HTR-8/SVneo (cell line): ENCODE results near the gene BIN1.

Experiments used
- DNase-seq: peaks from one replicate; pipeline ENCODE4 v3.0.0; 2011; ENCODE audit warnings: low spot score, mixed read lengths; ENCODE audit not compliant: insufficient read length
- FAIRE-seq: peaks from 2 replicates; lab custom pipeline; 2011; peaks lifted over from hg19 to GRCh38; lab: Jason Lieb, UNC

The BIN1 gene

DNA sequence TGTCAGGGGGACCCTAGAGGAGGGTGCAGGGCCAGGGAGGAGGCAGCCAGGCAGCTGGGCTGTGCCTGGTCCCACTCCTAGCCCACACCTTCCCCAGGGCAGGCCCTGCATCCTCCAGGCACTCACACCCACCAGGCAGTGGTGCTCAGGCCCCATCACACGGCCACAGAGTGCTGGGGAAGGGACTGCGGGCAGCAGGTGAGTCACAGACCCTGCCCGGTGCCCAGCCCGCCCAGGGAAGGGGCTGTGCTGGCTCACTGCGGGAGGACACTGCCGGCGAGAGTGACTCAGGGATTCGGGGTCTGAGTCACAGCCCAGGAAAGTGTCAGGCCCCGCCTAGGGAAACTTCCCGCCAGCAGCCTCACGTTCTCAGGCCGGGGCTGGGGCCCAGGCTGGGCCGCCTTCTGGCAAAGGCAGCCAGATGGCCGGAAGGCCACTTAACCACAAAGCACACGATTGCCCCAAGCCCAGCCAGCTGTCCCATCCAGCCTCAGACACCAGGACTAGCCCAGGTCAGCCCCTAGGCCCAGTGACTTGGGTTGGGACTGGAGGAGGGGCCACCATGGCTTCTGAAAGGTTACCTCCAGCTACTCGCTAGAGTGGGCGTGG is 42.2 kb downstream of the BIN1 start:
- DNase-seq = peak; percentile 99
- FAIRE-seq = peak; percentile 100

DNA sequence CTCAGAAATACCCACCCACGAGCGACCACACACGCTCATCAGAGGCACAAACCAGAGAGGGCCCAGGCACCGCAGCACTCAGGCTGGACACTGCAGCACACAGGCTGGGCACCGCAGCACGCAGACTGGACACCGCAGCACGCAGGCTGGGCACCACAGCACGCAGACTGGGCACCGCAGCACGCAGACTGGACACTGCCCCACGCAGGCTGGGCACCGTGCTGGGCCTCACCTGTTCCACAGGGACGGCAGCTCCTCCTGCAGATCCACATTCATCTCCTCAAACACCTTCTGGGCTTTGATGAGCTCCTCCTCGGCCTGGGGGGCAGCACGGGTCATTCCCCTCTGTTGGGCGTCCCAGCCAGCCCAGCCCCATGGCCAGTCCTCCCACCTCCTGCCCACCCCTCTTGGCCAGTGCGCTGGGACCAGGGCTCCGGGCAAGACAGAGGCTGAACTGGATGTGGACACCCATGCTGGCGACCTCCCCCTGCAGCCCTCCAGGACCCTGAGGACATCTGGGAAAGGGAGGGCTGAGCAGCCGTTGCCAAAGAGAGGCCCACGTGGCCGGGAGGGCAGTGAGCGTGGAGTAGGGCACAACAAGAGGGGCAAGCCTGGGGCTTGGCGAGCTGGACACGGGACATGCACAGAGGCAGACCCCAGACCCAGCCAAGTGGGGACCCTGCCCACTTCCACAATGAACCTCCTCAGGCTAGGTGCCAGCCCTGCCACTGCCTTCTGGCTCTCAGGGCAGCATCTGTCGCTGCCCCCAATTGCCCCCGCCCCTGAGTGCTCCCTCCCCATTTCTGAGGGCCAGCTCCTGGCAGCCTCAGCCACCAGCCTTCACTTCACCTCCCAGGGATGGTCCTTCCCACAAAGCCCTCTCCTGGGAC is 43.0 kb downstream of the BIN1 start:
- FAIRE-seq = no peak
- DNase-seq = no peak

DNA sequence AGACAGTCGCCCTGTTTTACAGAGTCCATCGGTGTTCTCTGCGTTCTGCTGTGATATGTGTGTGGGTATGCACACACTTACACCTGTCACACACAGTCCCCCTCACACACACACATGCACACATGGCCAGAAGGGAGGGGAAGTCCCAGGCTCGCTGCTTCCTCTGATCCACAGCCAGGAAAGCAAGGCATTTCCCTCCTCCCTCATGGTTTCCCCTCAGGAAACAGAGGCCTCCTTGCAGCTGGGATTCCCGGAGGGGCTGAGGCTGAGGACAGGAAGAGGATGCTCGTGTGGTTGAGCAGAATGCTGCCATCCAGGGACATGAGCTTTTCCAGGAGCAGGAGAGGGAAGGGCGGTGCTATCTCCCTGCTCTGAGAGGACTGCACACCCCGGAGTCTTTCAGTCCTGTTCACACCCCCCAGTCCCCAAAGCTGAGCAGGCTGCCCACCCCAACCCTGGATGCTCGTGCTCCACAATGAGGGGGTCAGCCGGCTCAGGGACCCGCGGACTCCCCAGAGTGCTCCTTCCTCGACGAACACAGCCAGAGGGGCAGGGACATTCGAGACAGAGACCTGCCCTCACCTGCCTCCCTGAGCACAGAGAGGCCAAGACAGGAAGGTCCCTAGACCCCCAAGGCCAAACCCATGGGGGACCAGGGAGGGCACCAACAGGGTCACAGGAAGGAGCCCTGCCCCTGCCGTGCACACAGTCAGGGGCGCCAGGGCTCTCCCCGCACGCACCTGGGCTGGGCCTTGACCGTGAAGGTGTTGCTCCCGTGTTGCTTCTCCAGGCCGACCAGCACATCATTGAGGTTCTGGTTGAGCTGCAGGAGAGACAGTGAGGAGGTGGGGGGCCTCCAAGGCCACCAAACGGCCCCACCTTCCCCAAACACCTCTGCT is 45.3 kb downstream of the BIN1 start:
- FAIRE-seq (no peak), DNase-seq (no peak)

DNA sequence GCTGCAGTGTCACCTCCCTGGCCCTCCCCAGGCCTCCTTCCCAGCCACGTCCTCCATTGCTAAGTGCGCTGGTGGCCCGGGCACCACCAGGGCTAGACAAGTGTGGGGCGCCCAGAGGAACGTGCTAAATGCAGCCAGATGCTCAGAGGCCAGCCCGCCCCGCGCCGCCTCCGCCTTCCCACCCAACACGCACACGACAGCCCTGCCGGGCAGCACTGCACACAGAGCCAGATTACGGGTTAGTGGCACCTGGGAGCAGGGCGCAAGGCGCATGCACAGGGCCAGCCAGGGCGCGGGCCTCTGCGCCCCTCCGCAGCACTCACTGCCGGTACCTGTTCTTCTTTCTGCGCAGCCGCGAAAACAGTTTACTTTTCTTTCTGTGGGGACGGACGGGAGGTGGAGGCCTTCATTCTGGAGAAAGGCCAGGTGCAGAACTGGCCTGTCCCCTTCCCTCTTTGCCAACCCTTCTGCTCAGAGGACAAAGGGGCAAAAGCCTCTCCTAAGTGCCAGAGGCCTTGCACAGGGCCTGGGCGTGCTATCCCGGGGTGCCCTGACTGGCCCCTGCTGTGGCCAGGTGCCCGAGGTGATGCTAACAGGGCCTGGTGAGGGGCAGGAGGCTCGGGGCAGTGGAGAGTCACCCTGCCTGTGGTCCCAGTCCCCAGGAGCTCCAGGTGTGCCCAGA is 46.5 kb downstream of the BIN1 start:
- FAIRE-seq (no peak), DNase-seq (no peak)

DNA sequence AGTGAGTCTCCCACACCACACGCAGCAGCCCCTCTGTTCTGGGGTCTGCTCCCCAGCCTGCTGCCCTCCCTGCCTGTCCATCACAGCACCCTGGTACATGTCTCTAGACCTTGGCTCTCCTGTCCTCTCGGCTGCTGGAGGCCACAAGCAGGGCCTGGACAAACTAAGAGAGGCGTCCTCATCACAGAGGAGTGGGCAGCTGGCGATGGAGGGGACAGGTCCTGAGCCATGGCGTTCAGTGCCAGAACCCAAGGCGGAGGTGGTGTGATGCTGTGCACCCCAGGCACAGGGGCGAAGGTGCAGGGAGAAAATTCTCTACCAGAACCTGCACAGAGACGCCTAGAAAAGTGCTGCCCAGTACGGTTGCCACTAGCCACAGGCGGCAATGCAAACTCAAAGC is 47.4 kb downstream of the BIN1 start:
- no peak for DNase-seq
- no peak for FAIRE-seq

DNA sequence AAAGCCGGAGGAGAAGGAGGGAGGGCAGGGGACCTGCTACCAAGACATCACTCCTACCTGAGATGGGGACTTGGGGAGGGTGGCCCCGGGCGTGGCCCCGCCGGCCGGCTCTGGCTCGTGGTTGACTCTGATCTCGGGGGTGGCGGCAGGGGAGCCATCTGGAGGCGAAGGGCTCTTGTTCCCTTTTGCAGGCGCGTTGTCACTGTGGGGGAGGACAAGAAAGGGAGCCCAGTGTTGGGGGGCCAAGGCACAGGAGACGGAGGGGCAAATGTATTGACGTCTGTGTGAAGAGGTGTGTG is 48.1 kb downstream of the BIN1 start:
- no peak for FAIRE-seq
- no peak for DNase-seq

DNA sequence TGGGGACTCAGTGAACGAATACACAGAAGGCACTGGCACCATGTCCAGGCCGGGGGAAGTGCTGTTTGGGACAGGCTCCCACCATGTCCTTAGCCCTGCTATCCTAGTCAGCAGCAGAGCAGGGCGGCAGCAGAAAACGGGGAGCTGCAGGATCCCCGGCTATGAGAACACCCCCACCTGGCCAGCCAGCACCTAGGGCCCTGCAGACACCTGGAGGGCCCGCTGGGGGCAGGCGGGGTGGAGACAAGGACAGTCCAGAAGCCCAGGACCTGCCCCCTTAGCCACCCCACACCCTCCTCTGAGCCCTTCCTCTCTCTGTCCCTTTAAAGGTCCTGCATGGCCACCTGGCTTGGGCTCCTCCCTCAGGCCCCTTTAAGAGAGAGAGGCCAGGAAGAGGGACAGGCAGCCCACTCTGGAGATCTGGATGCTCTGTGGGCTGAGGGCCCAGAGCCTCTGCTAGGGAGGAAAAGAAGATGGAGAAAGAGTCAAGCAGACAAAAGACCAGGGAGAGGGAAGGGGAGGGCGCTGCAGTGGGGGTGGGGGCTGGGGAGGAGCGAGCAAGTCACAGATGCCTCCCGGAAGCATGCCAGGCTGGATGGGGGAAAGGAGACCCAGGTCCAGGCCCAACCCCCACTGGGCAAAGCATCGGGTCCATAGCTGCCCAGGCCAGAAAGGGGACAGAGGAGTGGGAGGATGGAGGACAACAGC is 48.6 kb downstream of the BIN1 start:
- no peak for FAIRE-seq
- no peak for DNase-seq

DNA sequence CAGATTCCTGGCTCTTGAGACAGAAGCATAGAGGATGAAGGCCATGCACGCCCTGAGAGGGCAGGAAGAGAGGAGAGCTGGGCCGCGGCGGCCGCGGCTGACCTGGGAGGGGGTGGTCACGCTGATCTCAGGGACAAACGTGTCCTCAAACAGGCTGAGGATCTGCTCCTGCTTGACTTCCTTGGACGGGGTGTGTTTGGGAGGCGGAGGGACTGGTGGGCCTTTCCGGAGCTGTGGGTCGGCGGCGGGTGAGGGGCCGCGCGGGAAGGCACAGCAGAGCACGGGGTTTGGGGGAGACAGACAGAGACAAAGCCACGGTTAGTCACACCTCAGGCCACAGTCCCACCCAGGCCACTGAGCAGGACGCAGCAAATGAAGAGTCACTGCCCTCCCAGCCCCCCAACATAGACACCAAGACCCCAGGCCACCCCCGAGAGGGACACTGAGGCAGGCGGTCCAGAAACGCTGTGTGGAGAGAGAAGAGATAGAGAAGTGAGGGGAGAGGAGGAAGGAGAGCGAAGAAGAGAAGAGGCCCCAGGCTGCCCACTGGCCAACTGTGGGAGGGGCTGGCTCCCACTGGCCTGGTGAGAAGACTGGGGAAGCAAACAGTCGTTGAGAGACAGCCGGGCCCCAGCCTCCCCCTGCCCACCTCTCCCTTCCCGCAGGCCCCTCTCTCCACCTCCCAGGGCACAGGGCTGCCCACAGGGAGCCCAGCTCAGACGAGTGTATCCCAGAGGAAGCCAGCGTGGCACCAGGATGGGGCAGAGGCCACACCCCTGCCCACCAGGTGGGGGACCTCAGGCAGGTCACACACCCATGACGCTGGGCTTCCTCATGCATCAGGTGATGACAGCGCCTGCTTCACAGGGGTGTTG is 49.3 kb downstream of the BIN1 start:
- FAIRE-seq = no peak

DNA sequence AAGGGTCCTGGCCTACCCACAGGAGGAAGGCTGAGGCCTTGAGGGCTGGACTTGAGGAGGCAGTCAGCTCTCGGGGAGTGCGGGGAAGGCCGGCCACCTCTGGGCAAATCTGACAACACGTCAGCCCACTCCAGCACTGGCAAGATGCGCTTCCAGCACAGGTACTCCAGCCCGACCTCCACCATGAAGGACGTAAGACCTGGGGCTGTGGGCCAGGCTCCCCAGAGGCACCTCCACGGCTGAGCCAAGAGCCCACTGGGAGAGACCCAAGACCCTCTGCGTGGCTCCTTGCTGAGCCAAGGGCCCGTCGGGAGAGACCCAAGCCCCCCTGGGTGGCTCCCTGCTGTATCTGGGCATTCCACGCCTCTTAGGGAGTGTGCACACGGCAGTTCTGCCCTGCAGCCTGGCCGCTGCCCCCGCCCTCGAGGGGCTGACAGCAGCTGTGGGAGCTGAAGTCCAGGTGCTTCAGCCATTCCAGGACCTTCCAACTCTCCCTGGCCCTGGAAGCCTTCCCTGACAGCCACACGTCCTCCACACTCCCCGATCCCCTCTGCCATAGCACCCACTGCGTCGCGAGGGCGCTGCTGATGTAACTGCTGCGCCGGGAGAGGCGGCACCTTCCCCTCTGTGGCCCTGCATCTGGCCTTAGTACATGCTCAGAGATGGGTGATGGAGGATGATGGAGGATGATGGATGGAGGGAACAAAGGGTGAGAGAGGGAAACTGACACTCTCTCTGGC is 50.2 kb downstream of the BIN1 start:
- FAIRE-seq = no peak
- no peak for DNase-seq

More for the DNA sequence above, 49.3 kb downstream of the BIN1 start:
- DNase-seq = no peak

DNA sequence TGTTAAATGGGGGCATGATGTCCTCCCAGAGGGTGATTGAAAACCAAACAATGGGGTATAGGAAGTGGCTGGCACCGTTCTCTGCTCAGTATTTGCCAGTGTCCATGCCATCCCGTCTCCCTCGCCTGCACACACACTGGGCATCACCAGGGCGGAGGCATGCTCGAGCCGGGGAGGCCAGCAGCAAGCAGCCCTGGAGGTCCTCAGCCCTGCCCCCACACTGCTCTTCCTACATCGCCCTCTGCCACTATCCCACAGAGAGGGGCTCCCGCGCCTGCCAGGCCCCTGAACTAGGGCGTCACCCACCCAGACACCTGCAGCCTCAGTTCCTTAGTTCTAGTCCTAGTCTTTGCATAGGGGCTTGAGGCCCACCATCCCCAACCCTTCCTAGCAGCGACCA is 50.9 kb downstream of the BIN1 start:
- no peak for FAIRE-seq
- DNase-seq = no peak

DNA sequence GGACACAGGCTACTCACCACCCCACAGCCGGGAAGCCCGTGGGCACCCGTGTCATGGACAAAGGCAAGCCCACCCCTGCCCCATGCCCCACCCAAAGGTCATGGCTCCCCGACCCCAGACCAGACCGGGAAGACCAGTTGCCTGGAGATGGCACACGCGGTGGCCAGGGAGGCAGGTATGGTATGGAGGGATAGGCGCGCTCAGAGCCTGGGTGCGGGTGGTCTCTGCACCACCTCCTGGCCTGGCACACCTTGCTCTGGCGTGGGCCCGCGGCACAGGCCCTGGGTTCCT is 51.2 kb downstream of the BIN1 start:
- no peak for DNase-seq
- FAIRE-seq = no peak

DNA sequence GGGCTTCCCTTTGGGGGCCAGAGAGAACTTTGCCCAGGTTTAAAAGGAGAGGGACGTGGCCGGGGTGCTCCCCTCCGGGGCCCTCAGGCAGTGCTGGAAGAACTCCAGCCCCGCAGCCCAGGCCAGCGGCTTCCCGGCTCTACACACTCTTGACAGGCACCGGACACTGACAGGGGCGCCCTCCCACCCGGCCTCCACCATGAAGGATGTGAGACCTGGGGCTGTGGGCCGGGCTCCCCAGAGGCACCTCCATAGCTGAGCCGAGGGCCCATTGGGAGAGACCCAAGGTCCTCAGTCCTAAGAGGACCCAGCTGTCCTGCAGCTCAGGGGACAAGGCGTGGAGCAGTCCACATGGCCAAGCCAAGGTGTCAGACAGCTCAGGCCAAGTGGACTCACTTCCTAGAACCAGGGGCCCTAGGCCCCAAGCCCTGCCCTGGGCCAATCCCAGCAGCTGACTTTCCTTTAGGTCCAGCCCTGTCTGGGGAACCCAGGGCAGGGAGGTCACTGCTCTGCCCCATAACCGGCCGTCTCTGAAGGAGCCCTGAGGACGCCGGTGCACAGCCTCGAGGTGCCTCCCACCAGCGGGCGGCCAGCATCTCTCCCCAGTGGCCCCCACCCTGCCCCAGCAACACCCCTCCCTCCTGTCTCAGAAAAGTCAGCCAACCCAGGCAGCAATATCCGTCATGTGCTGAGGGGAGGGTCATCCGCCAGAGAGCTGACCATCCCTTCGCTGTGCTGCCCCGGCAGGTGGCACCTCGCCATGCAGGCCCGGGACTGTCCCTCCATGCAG is 51.8 kb downstream of the BIN1 start:
- FAIRE-seq (no peak), DNase-seq (no peak)

DNA sequence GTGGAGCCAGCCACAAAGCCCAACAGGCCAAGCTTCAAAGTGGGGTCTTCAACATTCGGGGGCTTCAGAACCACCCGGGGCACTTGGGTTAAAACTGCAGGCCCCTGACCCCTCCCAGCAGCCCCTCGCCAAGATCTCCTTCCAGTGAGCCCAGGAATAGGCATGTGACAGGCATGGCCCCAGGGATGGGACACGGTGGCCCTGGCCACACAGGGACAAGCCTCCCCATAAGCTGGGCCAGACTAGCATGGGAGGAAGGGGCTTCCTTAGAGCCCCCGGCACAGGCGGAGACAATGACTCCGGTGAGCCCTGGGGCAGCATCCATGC is 52.4 kb downstream of the BIN1 start:
- DNase-seq (no peak), FAIRE-seq (no peak)

DNA sequence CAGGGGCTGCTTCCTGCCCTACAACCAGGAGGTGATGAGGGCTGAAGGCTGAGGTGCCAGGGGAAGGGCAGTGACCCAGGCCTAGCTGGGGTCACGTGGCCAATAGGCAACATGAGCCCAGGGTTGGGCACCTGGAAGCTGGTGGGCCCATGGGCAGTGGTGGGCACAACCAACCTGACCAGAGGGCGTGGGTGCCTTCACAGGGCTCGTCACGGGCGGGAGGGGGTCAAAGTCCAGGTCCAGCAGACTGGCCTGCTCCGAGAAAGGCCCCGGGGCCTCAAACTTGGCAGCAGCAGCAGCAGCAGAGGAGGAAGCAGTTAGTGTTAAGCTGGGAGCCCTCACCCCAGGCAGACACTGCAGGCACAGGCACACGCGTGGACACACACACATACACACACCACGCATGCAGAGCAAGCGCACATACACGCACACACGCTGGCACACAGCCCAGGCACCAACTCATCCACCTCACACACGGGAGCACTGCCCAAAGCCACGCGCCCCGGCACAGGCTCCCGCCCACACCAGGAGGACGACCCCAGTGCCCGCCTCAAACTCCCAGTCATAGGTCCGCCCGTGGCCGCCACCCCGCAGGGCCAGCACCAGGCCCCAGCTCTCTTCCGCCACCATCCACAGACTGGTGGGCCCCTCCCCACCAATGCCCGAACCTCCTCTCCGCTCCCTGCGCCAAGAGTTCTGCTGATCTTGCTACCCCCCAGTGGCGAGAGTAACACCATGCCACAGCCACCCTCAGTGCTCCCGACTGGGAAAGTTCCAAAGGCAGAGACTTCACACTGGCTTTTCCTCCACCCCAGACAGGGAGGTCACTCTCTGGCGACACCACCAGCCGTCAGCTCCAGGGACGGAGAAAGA is 53.0 kb downstream of the BIN1 start:
- no peak for DNase-seq
- no peak for FAIRE-seq

DNA sequence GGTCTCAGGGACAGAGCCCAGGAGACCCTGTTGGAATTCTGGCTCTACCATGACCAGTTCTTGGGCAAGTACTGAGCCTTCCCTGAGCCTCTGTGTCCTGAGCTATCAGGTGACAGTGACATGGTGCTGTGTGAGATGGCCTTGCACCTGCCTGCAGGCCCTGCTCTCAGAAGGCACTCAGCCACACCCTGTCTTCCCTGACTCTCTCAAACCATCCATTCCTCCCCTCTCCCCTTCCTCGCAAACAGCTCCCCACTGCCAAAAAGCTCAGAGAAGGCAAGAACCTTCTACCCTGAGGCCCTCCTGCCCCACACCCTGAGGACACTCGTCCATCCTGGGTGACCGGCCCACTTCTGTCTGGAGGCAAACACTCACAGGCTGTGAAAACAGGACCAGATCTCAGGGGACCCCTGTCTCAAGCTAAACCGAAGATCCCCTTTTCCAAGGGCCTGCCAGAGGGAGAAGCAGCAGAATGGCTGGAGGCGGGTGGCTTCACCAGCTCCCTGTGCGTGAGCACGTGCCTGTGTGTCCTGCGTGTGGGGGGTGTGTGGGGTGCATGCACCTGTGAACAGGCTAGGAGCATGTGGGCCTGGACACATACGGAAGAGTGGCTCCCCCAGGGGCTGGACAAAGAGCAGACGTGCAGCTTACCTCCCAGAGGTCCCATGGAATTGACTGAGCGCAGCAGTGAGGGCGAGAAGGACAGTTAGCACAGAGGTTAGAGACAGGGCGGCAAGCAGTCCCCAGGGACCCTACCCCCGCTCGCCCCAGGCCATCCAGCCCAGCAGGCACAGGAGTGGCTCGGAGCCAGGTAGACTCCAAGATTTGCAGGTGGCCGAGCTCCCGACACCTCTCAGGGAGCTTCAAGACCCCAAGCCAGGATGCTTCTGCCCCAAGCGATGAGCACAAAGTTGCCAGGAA is 53.9 kb downstream of the BIN1 start:
- FAIRE-seq (no peak), DNase-seq (no peak)
